ENCODE measurements around the gene MEIS2. TPM values are rescaled to one million over a fixed set of nuclear protein-coding genes. Genes with fewer than 3 reads are reported as not detected.

MEIS2 gene
- total and polyA plus RNA-seq, 2 of the 13 experiments (the other 11 are each of a cell fraction or from before 2014, with no cell fraction given), result 10.7 to 12.4 TPM

- TF ChIP-seq ZNF784 (CRISPR knock-in tag; IDR thresholded peaks at IDR 0.05; ENCODE audit: borderline replicate concordance) (no peak), BRD4 (CRISPR knock-in tag; IDR thresholded peaks at IDR 0.05) (no peak), SMAD3 (CRISPR knock-in tag; IDR thresholded peaks at IDR 0.05) (no peak)
Measured at GRCh38 chr15:37093480-37094332, 6.6 kb downstream of the MEIS2 start (continued).

- FAIRE-seq (no peak), DNase-seq (ENCODE audit: low spot score) (no peak), ATAC-seq (no peak)
- in situ Hi-C loops (cut with HindIII; ENCODE audit: extremely low pct_ligation_motif_present, low pct_unique_long_range_greater_than_20kb) (loop anchor here (10.0 kb wide), 1 partner anchor 46 kb away; no protein-coding TSS in a partner anchor), intact Hi-C loops (cut with micrococcal nuclease; ENCODE audit: unreplicated experiment) (no loop called here)
- Histone ChIP-seq H3K4me2 (ENCODE audit: low read depth, low read length) (no peak overlapping the region), H3K79me2 (ENCODE audit: insufficient read depth, low read length) (peaks cover 6% of the 10 kb centered on the region), H3K4me1 (ENCODE audit: insufficient read depth, low read length) (peaks cover 49% of the 10 kb centered on the region), H4K20me1 (ENCODE audit: insufficient read depth, low read length) (no peaks in the 10 kb centered on the region), H3K9ac (ENCODE audit: insufficient read depth, low read depth, low read length) (no peak overlapping the region), H3K9me3 (ENCODE audit: low read length) (no peaks in the 10 kb centered on the region), H3K4me3 (replicated peaks in 1 of 3; ENCODE audit: insufficient read depth in 1 of 3, low read depth in 2 of 3, low read length in 3 of 3) (no peak overlapping the region), H3K27ac (ENCODE audit: extremely low read length, insufficient read depth, low read length) (no peak overlapping the region), H3K27me3 (ENCODE audit: control insufficient read depth in 1 of 2, insufficient read depth in 2 of 2, low read length in 2 of 2) (no peaks in the 10 kb centered on the region), H2AFZ (ENCODE audit: low read length) (no peak overlapping the region), H3K36me3 (replicated peaks in 1 of 2; ENCODE audit: control insufficient read depth in 1 of 2, insufficient read depth in 2 of 2, low read length in 2 of 2) (peaks cover 0 to 14% of the 10 kb centered on the region in 2 experiments)
- ChIA-PET CTCF (ENCODE audit: low intra/inter-chr PET ratio, low total read pairs) (no interaction called here), POLR2A (interaction anchor here (1.4 kb wide), 1 partner anchor 11 kb away, joined by 5 read pairs; no protein-coding TSS in a partner anchor)
- WGBS (ENCODE audit: low lambda C conversion rate), result 87% methylated on average over 3 of the region's 3 CpGs
- BruUV-seq (replicated peaks), result no TSS peak
- TF ChIP-seq SYNCRIP (IDR thresholded peaks at IDR 0.05; ENCODE audit: insufficient read depth, low read depth, low read length) (no peak), ZBTB46 (CRISPR knock-in tag; IDR thresholded peaks at IDR 0.05; ENCODE audit: borderline replicate concordance) (no peak), SP2 (CRISPR knock-in tag; IDR thresholded peaks at IDR 0.05) (no peak), ZNF546 (CRISPR knock-in tag; conservative IDR thresholded peaks at IDR 0.05) (no peak), SKIL (CRISPR knock-in tag; IDR thresholded peaks at IDR 0.05; ENCODE audit: borderline replicate concordance) (no peak), NFAT5 (CRISPR knock-in tag; IDR thresholded peaks at IDR 0.05) (no peak), ZSCAN12 (CRISPR knock-in tag; IDR thresholded peaks at IDR 0.05) (no peak)
Measured at GRCh38 chr15:37090543-37091175, 9.7 kb downstream of the MEIS2 start.

Data from HepG2 (cell line).